OCI-LY7 (cell line): ENCODE measurements around the gene SEC24D. TPM values are rescaled to one million over a fixed set of nuclear protein-coding genes. Genes with fewer than 3 reads are reported as not detected.
"Not testable (repeated sequence)": the region's sequence is repeated elsewhere in the genome, so short reads cannot be mapped to it uniquely, and the experiment has no call there.

Experiments used
- BruUV-seq: library from RNA; stranded (reverse); fragments of 400-500 nt; replicated peaks from 2 replicates; lab custom pipeline; 2021; lab: Mats Ljungman, UMichigan
- CTCF ChIA-PET: fragments of 300-600 bp; sonication (Branson Sonifier 250); formaldehyde crosslinking; loops from one replicate; lab custom pipeline; 2022; ENCODE audit warnings: antibody characterized with exemption; ENCODE audit not compliant: unreplicated experiment; lab: Charles Lee
- POLR2A ChIA-PET: fragments of 300-600 bp; sonication (Branson Sonifier 250); formaldehyde crosslinking; loops from one replicate; lab custom pipeline; 2022; ENCODE audit warnings: antibody characterized with exemption; lab: Charles Lee
- DNase-seq: peaks from one replicate; pipeline ENCODE4 v3.0.0-alpha.2; 2015; ENCODE audit warnings: low spot score
- H2AFZ ChIP-seq: fragments of 200-600 bp; sonication (generic), shearing (Covaris generic); 2 replicates; pipeline ENCODE4 v1.6.1; 2014; ENCODE audit warnings: mild to moderate bottlenecking, antibody characterized with exemption, low read length, moderate library complexity
- H3K27ac ChIP-seq: fragments of 200-600 bp; sonication (generic); 2 replicates; pipeline ENCODE4 v1.5.1; 2014; ENCODE audit warnings: mixed run types, low read depth, mild to moderate bottlenecking, moderate library complexity, low read length, inconsistent platforms; ENCODE audit not compliant: poor library complexity, severe bottlenecking
- H3K36me3 ChIP-seq: fragments of 200-600 bp; sonication (generic); 2 replicates; pipeline ENCODE4 v1.6.1; 2014; ENCODE audit warnings: mild to moderate bottlenecking, antibody characterized with exemption, low read length, moderate library complexity, mixed read lengths; ENCODE audit not compliant: insufficient read depth
- H3K4me1 ChIP-seq: fragments of 200-600 bp; sonication (generic); 2 replicates; pipeline ENCODE4 v1.5.1; 2014; ENCODE audit warnings: mild to moderate bottlenecking, low read length; ENCODE audit not compliant: insufficient read depth, poor library complexity, severe bottlenecking
- H3K4me2 ChIP-seq: fragments of 200-600 bp; sonication (generic); 2 replicates; pipeline ENCODE4 v1.6.1; 2014; ENCODE audit warnings: mild to moderate bottlenecking, low read length
- H3K4me3 ChIP-seq: fragments of 200-600 bp; sonication (generic); 2 replicates; pipeline ENCODE4 v1.5.1; 2014; ENCODE audit warnings: mild to moderate bottlenecking, low read depth, low read length; ENCODE audit not compliant: poor library complexity, severe bottlenecking
- H3K79me2 ChIP-seq: fragments of 200-600 bp; sonication (generic); 2 replicates; pipeline ENCODE4 v1.6.1; 2016; ENCODE audit warnings: low read depth, mild to moderate bottlenecking, low read length, moderate library complexity, mixed read lengths; ENCODE audit not compliant: insufficient read depth
- H3K9me2 ChIP-seq: fragments of 200-600 bp; sonication (generic); 2 replicates; pipeline ENCODE4 v1.6.1; 2016; ENCODE audit warnings: mild to moderate bottlenecking, low read length, mixed read lengths; ENCODE audit not compliant: insufficient read depth
- H3K9me3 ChIP-seq: fragments of 200-600 bp; sonication (generic); 2 replicates; pipeline ENCODE4 v1.6.1; 2014; ENCODE audit warnings: mild to moderate bottlenecking, mixed run types, low read length, mixed read lengths
- H4K20me1 ChIP-seq: fragments of 200-600 bp; sonication (generic); 2 replicates; pipeline ENCODE4 v1.6.1; 2014; ENCODE audit warnings: mild to moderate bottlenecking, antibody characterized with exemption, low read length, moderate library complexity, mixed read lengths; ENCODE audit not compliant: insufficient read depth
- CTCF ChIP-seq: fragments of 200-600 bp; sonication (generic); conservative IDR thresholded peaks from 2 replicates; pipeline ENCODE4 v1.5.1; 2014; ENCODE audit warnings: mild to moderate bottlenecking, antibody characterized with exemption, low read length, moderate library complexity, mixed read lengths
- EZH2phosphoT487 ChIP-seq: fragments of 200-600 bp; sonication (generic); IDR thresholded peaks from 2 replicates; pipeline ENCODE4 v1.6.1; 2018; ENCODE audit warnings: low read depth, borderline replicate concordance, mild to moderate bottlenecking, mixed run types, antibody characterized with exemption, low read length, moderate library complexity, mixed read lengths
- intact Hi-C: fragments of 100-400 bp; cut with micrococcal nuclease; formaldehyde crosslinking; loops from one replicate; pipeline ENCODE4 v1.10.0; 2022; ENCODE audit not compliant: unreplicated experiment
- total RNA-seq, 2 experiments: library from RNA; depleted of rRNA in 1 of 2; stranded (reverse); fragments of >200 nt in 1 of 2; shearing (Covaris generic) in 1 of 2; gene quantifications; 2 replicates each; pipeline ENCODE4 v1.2.3, GENCODE V29; 2014 to 2022

SEC24D gene
- total RNA-seq, 2 experiments from 2014 or later, result 15.1 to 56.1 TPM

GRCh38 chr4:118879409-118879808 is 43.5 kb upstream of the SEC24D start:
- POLR2A ChIA-PET, result interaction anchor here (0.5 to 1.7 kb wide), 2 partner anchors 11 to 15 kb away, joined by 4 to 7 read pairs; no protein-coding TSS in a partner anchor
- CTCF ChIA-PET, result no interaction called here
- Histone ChIP-seq H3K4me3 (no peak overlapping the region), H3K4me2 (no peak overlapping the region), H3K27ac (no peak overlapping the region), H3K36me3 (no peaks in the 10 kb centered on the region), H3K9me2 (no peaks in the 10 kb centered on the region), H3K4me1 (no peaks in the 10 kb centered on the region), H2AFZ (no peak overlapping the region), H3K9me3 (no peaks in the 10 kb centered on the region), H3K79me2 (no peaks in the 10 kb centered on the region), H4K20me1 (no peaks in the 10 kb centered on the region)
- DNase-seq, result no peak
- BruUV-seq, result no TSS peak
- no peak for TF ChIP-seq CTCF
- no peak for TF ChIP-seq EZH2phosphoT487
- intact Hi-C loops, result no loop called here

DNA sequence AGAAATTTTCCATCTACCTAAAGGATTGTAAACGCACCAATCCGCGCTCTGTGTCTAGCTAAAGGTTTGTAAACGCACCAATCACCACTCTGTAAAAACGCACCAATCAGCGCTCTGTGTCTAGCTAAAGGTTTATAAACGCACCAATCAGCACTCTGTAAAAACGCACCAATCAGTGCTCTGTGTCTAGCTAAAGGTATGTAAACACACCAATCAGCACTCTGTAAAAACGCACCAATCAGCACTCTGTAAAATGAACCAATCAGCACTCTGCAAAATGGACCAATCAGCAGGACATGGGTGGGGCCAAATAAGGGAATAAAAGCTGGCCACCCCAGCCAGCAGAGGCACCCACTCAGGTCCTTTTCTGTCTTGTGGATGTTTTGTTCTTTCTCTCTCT is 42.6 kb upstream of the SEC24D start:
- BruUV-seq, H3K9me2 ChIP-seq, H4K20me1 ChIP-seq, H3K9me3 ChIP-seq, H2AFZ ChIP-seq, H3K79me2 ChIP-seq, DNase-seq, H3K27ac ChIP-seq, intact Hi-C loops, CTCF ChIA-PET, H3K36me3 ChIP-seq, H3K4me2 ChIP-seq, H3K4me3 ChIP-seq, H3K4me1 ChIP-seq: not testable (repeated sequence)
- POLR2A ChIA-PET, result interaction anchor here (1.7 kb wide), 1 partner anchor 14 kb away, joined by 4 read pairs; no protein-coding TSS in a partner anchor

GRCh38 chr4:118877797-118878196 is 41.9 kb upstream of the SEC24D start:
- intact Hi-C loops, result no loop called here
- H3K79me2 ChIP-seq, result no peaks in the 10 kb centered on the region
- no peak for DNase-seq
- no peaks in the 10 kb centered on the region for H4K20me1 ChIP-seq
- CTCF ChIA-PET, result no interaction called here
- H3K36me3 ChIP-seq, result no peaks in the 10 kb centered on the region
- H3K9me3 ChIP-seq, result no peaks in the 10 kb centered on the region
- TF ChIP-seq EZH2phosphoT487, result no peak
- no peak for TF ChIP-seq CTCF
- H3K9me2 ChIP-seq, result no peaks in the 10 kb centered on the region
- H2AFZ ChIP-seq, result no peak overlapping the region
- no TSS peak for BruUV-seq
- POLR2A ChIA-PET, result interaction anchor here (0.6 to 1.7 kb wide), 2 partner anchors 13 to 1793 kb away, joined by 4 read pairs; no protein-coding TSS in a partner anchor
- no peak overlapping the region for H3K4me2 ChIP-seq
- H3K4me3 ChIP-seq, result no peak overlapping the region
- H3K27ac ChIP-seq, result no peak overlapping the region
- H3K4me1 ChIP-seq, result no peaks in the 10 kb centered on the region
